OCI-M2 (cell line): ENCODE results near the gene TUT4.
"Not testable (repeated sequence)": the region's sequence is repeated elsewhere in the genome, so short reads cannot be mapped to it uniquely, and the experiment has no call there.

Source experiments
- DNase-seq: peaks from one replicate; lab custom pipeline; 2025; ENCODE audit not compliant: unreplicated experiment; lab: John Stamatoyannopoulos, UW

Gene TUT4

GRCh38 chr1:52552505-52553361, at the start of gene TUT4:
Gene TUT4 (minus strand): TSS chr1:52553092. CDS start chr1:52526280, 26,812 bp downstream.
- DNase-seq = no peak

DNA sequence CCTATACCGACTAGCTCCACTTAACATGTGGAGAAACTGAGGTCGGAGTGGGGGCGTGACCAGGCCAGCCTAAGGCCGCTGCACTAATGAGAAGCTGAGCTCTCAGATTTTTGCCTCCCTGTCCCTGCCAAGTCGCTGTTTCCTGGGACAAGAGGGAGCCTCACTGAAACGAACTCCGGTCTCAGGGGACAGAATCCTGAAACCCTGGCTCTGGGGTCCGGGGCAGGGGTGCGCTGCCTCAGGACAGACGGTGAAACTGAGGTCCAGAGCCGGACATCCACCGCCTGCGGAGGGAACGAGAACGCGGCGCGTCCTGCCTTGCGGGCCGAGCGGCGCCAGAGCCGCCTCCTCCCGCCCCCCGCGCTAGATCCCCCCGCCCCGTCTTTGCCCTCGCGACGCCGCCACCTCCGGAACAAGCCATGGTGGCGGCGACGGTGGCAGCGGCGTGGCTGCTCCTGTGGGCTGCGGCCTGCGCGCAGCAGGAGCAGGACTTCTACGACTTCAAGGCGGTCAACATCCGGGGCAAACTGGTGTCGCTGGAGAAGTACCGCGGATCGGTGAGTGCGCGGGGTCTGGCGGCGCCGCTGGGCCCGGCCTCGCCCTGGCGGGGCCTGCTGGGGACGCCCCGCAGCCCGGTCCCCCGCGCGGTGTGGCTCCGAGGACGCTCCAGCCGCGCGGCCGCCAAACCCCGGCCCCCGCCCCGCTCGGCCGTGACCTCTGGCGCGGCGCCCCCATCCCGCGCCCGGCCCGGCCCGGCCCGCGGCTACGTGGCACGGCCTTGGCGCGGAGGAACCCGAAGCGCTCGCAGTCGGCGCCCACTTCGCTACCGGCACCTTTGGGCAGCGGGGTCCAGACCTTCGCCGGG, 49.3 kb upstream of the TUT4 start, which contains the start of gene GPX7:
GPX7 (plus strand) TSS at position 381 of the 865 bp plus-strand sequence; CDS start at position 420, 39 bp downstream.
- DNase-seq = no peak

DNA sequence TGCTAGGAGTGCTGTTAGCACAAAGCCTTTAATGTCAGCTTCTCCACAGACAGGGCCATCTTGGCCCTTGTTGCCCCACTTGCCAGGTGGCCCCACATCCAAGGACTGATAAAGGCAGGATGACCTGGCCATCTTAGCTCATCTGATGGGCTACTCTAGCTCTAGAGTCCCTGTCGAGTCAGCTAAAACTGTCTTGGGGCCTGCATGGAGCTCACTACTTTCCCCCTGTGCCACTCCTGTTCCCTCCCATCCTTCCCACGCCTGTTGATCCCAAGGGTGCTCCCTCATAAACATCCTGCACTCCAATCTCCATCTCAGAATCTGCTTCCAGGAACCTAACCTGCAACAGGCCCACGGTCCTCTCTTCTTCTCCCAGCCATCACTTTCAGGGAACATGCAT, 48.6 kb upstream of the TUT4 start:
- DNase-seq = no peak

- DNase-seq = no peak
These were observed 47.8 kb upstream of the TUT4 start for GRCh38 chr1:52600533-52601179.

- DNase-seq = no peak
These were observed 46.3 kb upstream of the TUT4 start for GRCh38 chr1:52599236-52599635.

DNA sequence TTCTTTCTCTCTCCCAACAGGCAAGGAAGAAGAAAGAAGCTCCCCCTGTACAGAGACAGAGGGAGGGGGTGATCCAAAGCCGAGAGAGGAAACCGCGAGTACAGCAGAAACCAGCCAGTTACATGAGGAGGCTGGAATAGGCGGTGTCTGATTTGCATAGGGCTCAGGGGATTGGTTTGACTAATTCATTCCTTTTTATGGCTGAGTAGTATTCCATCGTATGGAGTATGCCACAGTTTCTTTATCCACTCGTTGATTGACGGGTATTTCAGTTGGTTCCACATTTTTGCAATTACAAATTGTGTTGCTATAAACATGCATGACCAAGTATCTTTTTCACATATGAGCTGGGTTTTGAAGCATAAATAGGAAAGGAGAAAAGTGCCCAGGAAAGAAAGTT, 45.8 kb upstream of the TUT4 start:
- DNase-seq = no peak

- DNase-seq = no peak
These were observed 45.0 kb upstream of the TUT4 start for GRCh38 chr1:52597912-52598311.

GRCh38 chr1:52595061-52595460, 42.2 kb upstream of the TUT4 start:
- no peak for DNase-seq

DNA sequence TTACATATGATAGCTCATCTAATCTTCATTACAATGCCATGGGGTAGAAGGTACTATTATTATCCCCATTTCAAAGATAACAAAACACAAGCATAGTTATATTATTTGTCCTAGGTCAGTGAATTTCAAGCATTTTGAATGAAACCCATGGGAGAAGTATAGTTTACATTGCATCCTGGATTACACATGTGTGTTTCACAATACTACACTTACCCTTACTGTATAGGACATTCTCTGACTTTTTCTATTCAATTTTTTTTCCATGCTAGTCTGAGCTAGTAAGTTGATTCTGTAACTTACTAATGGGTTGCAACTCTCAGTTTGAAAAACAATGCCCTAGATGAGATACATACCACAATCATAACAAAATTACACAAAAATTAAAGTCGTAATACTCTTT, 40.6 kb upstream of the TUT4 start:
- no peak for DNase-seq

- DNase-seq = no peak
These were observed 39.9 kb upstream of the TUT4 start for GRCh38 chr1:52592637-52593323.

DNA sequence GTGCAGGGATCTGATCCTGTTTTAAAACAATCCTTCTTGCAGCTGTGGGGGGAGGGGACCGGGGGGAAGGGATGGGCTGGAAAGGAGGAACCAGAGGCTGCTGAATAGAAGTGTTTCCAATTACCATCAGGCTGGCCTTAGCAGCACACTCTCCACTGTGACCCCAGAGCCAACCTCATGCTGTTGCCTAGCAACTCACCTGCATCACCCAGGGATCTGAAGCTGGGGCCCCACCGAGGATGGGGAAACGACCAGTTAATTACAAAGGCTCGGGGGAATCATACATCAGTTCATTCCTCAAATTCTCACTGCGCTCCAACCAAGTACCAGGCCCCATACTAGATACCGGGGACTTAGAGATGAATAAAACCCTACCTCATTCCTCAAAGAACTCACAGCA, 37.4 kb upstream of the TUT4 start:
- DNase-seq = no peak

GRCh38 chr1:52588535-52588934, 35.6 kb upstream of the TUT4 start:
- no peak for DNase-seq

GRCh38 chr1:52588027-52588426, 35.1 kb upstream of the TUT4 start:
- no peak for DNase-seq

- DNase-seq = no peak
These were observed 32.6 kb upstream of the TUT4 start for GRCh38 chr1:52585474-52585873.

DNA sequence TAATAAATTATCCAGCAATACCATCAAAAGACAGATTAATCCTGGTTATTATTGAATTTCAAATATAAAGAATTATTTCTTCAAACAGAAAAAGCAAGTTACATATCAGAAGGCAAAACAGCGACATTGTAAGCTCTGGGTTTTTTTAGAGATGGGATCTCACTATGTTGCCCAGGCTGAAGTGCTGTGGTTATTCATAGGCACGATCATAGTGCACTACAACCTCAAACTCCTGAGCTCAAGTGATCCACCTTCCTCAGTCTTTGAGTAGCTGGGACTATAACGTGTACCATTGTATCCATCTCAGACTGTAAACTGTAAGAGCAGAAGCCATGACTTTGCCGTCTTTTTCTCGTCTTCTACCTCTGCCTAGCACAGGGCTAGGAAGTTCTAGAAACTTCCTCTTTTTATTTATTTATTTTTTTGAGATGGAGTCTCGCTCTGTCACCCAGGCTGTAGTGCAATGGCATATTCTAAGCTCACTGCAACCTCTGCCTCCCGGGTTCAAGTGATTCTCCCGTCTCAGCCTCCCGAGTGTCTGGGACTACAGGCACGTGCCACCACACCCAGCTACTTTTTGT, 29.3 kb upstream of the TUT4 start:
- DNase-seq = no peak

- no peak for DNase-seq
These were observed 27.4 kb upstream of the TUT4 start for GRCh38 chr1:52580283-52580682.

DNA sequence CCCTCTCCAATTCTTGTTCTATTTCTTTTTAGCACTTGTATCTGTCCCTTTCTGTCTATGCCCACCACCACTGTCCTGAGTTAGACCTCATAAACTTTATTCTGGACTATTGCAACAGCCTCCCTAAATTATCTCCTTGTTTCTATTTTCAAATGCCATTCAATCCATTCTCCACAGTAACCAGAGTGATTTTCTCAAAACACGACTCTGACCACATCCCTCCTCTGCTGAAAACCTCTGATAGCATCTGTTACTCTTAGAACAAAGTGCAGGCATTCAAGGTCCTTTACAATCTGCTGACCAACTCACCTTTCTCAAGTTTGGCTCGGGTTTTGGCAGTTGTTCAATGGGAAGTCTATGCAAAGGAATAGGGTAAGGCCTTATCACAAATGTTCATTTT, 26.5 kb upstream of the TUT4 start:
- DNase-seq = no peak

- not testable (repeated sequence) for DNase-seq
These were observed 25.2 kb upstream of the TUT4 start for GRCh38 chr1:52578066-52578465.

DNA sequence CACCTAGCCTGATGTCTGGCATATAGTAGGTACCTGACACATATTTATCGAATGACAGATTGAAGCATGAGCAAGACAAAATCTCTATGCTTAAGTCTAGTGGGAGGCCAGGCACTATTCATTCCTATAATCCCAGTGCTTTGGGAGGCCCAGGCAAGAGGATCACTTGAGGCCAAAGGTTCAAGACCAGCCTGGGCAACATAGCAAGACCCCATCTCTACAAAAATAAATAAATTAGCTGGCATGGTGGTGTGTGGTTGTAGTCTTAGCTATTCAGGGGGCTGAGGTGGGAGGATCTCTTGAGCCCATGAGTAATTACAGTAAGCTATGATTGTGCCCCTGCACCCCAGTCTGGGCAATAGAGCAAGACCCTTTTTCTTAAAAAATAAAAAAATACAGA, 23.2 kb upstream of the TUT4 start:
- no peak for DNase-seq

- no peak for DNase-seq
These were observed 21.7 kb upstream of the TUT4 start for GRCh38 chr1:52574594-52574993.

- DNase-seq = no peak
These were observed 19.5 kb upstream of the TUT4 start for GRCh38 chr1:52572387-52572786.
